ENCODE measurements around the gene CDKN3.

The CDKN3 gene, protein sequence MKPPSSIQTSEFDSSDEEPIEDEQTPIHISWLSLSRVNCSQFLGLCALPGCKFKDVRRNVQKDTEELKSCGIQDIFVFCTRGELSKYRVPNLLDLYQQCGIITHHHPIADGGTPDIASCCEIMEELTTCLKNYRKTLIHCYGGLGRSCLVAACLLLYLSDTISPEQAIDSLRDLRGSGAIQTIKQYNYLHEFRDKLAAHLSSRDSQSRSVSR

GRCh38 chr14:54396493-54397335, at the start of gene CDKN3:
Gene CDKN3 (plus strand): TSS chr14:54397007. CDS start chr14:54397069, 62 bp downstream.
- peak; percentile 88 to 92 for DNase-seq (ENCODE audit: low read depth in 1 of 2, low spot score in 1 of 2)

GRCh38 chr14:54347044-54347443, 49.8 kb upstream of the CDKN3 start:
- no peak for DNase-seq (ENCODE audit: low read depth in 1 of 2, low spot score in 1 of 2)

DNA sequence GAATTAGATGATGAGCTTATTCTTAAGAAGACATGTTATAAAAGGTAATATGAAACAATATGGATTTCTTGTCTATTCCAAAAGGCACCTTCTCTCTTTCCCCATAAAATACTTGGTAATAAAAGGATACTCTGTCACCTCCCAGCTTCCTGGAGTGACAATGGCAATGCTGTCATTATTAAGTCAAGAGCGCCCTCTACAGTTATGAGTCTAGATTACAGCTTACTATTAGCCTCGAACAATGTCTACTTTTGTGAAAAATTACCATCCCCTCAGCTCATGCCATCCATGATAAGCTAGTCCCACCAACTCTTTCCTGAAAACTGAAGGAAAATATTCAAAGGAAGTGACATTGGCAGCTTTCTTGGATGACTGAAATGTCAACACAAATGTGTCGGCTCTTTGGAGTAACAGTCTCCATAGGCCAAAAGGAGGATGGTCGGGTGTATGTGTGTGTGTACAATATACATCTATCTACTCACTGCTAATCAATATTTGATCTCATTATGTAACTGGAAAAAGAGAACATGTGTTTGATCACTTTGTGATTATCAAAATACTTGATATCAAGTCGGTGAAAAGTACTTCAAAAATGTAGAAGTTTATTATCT, 48.7 kb upstream of the CDKN3 start:
- DNase-seq (ENCODE audit: low read depth in 1 of 2, low spot score in 1 of 2): no peak

DNA sequence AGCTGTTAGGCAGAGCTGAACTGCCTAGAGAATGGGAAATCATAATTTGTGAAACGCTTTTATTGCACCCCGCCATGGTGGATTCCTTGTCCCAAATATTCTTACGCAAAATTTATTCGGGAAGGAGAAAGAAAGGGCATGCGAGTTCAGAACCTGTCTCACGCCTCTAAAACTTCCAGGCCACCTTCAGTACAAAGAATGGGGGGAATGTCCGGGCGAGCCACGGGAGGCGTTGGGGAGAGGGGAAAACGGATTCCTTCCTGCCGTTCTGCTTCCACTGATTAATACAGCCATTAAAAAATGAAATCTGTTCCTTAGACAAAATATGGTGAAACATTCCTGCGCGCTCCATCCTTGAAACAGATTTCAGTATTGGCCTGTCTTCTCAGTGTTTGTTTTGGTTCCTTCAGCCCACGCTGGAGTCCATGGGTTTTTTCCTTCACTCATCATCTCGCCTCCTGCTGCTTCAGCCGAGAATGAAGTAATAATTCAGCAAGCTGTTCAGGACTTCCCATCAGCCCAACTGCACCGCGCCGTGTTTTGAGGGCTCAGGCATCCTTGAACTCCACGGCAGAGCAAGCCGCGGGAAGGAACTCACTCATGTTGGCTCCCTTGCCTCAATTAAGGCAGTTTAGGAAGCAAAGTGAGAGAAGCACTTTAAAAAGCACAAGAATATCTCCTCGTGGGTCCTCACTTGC, 47.7 kb upstream of the CDKN3 start:
- no peak for DNase-seq (ENCODE audit: low read depth in 1 of 2, low spot score in 1 of 2)

GRCh38 chr14:54349713-54350112, 47.1 kb upstream of the CDKN3 start:
- no peak for DNase-seq (ENCODE audit: low read depth in 1 of 2, low spot score in 1 of 2)

DNA sequence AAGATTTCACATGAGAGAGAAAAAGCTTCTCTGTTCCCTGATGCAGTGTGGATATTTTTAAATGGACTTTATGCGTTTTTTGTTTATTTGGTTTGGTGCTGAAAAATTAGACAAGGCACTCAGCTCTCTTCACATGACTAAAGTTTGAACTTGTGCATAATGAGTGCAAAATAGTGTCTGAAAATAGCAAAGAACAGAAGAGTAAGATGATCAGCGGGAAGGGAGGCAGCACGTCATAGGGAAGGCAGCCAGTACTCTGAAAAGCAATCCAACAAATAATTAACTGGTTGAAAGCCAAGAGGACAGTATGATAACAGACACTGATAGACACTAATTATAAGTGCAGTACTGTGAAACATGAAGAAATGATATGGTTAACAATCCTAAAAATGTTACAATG, 46.6 kb upstream of the CDKN3 start:
- DNase-seq (ENCODE audit: low read depth in 1 of 2, low spot score in 1 of 2): no peak

DNA sequence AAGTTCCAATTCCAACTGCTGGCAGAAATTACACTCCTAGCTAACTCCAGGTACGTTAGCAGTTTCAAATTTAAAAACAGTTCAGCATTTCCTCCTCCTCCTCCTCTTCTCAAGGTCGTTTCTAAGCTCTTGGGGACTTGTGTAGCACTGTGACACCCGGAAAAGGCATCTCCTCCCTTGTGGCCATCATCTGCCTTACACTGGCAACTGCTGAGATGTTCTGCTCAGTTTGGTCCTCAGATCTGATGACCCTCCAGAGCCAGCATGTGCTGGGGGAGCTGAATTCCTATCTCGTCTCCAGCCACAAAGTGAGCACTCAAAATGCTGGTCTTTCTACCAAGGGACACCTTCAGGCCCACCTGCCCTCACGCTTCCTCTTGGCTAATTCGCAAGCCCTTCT, 43.5 kb upstream of the CDKN3 start:
- no peak for DNase-seq (ENCODE audit: low read depth in 1 of 2, low spot score in 1 of 2)

GRCh38 chr14:54353694-54354093, 43.1 kb upstream of the CDKN3 start:
- no peak for DNase-seq (ENCODE audit: low read depth in 1 of 2, low spot score in 1 of 2)

DNA sequence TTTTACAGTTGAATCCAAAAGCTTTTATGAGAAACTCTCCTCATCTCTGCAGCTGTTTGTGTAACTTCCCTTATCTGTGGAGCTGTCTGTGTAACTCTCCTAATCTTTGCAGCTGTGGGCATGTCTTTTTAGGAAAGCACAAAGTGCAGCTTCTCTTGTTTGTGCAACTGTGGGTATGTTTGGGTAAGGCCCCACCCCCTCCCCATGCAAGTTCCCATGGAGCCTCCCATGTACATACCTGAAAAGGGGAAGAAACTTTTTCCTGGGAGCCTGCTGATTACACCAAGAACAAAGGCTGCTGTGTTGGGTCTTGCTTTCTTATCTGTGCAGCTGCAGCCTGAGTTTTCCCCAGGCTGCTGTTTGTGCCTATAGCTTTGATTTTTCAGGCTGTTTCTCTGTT, 42.7 kb upstream of the CDKN3 start:
- no peak for DNase-seq (ENCODE audit: low read depth in 1 of 2, low spot score in 1 of 2)

DNA sequence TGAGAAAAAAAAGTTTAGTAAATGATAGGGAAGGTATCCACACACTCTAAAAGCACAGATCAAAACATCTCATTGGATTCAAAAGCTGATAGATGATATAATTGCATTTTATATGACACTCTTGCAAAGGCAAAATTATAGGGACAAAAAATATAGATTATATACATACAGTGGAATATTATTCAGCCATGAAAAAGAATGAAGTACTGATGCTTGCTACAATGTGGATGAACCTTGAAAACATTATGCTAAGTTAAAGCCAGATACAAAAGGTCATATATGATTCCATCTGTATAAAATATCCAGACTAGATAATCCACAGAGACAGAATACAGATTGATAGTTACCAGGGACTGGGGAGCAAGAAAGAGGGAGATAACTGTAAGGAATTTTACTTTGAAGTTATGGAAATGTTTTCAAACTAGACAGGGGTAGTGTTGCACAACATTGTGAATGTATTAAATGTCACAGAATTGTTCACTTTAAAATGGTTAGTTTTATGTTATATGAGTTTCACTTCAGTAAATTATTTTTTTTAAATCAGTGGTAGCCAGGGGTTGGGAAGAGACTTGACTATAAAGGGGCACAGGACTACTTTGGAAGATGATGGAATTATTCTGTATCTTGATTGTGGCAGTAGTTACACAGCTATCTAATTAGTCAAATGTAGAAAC, 41.7 kb upstream of the CDKN3 start:
- DNase-seq (ENCODE audit: low read depth in 1 of 2, low spot score in 1 of 2): no peak

DNA sequence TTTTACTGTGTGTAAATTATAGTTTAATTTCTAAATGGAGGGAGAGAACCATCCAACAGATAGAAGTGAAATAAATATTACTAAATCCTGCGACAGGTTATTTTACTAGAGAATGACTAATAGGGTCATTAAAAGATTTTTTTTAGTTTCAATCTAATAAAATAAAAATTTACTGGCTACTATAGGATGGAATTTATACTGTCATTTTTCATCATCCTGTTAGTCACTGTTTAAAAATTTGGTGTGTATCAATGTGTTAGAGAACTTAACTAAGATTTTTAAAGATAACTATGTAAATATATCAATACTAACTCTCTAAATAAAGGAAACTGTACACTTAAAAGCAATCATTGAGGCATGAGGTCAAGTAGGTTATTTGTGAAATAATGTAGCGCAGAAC, 41.1 kb upstream of the CDKN3 start:
- DNase-seq (ENCODE audit: low read depth in 1 of 2, low spot score in 1 of 2): no peak

GRCh38 chr14:54356172-54356571, 40.6 kb upstream of the CDKN3 start:
- DNase-seq (ENCODE audit: low read depth in 1 of 2, low spot score in 1 of 2): no peak

- DNase-seq (ENCODE audit: low read depth in 1 of 2, low spot score in 1 of 2): no peak
Observed at GRCh38 chr14:54360667-54361066, 36.1 kb upstream of the CDKN3 start.

- DNase-seq (ENCODE audit: low read depth in 1 of 2, low spot score in 1 of 2): no peak
Observed at GRCh38 chr14:54362089-54362504, 34.7 kb upstream of the CDKN3 start.

DNA sequence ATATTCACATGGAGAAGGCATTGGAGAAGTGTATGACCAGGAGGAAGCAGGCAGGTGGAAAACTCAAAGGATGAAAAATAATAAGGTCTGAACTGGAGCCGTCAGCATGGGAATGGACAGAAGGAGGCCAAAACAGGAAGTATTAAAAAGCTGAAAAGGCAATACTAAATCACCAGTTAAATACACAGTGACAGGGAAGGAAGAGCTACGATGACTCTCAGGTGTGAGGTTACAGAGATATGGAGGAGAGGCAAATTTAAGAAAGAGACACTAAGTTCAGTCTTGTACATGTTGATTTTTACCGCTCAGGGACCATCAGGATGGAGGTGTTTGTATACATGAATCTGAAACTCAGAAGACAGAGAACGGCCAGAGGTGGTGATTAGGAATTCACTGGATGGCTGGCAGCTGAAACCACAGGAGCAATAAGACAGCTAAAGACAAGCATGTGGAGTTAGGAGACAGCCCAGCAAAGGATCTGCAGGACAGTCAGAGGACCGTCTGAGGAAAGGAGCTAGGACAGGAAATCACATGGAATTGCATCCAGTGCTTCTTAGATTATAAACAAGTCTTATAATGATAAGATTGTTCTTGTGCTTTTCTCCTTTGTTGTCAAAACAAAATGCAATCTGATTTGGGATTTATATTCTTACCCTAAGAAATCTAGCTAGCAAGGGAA, 33.9 kb upstream of the CDKN3 start:
- no peak for DNase-seq (ENCODE audit: low read depth in 1 of 2, low spot score in 1 of 2)

GRCh38 chr14:54364555-54365415, 32.0 kb upstream of the CDKN3 start:
- DNase-seq (ENCODE audit: low read depth in 1 of 2, low spot score in 1 of 2): no peak

DNA sequence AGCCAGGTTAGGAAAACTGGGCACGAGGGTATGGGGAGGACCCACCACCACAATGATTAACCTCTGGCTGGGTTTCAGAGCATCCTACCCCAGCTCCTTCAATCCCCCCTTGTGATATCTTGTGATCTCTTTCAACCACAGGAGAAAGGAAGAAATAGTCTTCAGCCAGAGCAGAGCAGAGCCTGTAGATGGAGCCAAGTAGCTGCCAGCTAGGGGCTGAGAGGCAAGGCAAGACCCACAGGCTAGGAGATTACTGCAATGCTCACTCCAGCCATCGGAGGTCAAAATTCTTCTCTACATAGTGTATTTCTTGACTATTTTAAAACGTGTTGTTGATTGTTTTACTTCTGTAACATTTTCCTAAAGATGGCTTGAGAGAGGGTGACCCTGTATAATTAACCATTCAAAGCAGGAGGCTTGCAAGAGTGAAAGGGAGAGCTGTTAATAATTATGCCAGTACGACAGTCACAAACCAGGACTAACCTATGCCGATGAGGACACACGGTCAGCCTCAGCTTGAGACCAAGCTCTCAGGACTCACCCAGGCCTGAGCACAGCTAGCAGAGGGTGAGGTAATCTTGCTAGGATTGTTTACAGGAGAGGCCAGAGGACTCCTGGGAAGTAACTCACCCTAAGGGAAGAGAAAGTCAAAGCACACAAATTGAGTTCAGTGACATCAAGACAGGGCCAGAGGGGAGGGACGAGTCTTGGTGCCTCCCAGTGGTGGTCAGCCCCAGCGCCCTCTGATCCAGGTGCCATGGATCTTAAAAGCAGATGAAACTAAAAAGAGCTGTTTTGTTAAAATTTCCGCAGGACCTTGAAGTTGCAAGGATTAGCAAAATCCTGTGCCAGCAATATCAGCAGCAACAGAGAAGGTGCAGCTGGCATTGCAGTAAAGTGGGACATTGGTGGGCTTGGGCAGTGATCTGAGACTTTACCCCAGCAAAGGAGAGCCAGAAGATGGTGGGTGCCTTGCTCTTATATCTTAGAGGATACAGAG, 29.8 kb upstream of the CDKN3 start:
- DNase-seq (ENCODE audit: low read depth in 1 of 2, low spot score in 1 of 2): no peak

- no peak for DNase-seq (ENCODE audit: low read depth in 1 of 2, low spot score in 1 of 2)
Observed at GRCh38 chr14:54368291-54368690, 28.5 kb upstream of the CDKN3 start.

All from stimulated activated CD4-positive, alpha-beta T cell treated with anti-CD3 and anti-CD28 coated beads, Interleukin-15, amount 100 ng/mL, for 1 hour (primary cell).